Neural progenitor cell (in vitro differentiated cells): ENCODE data around the gene UBE2Q2. TPM values are rescaled to one million over a fixed set of nuclear protein-coding genes. Genes with fewer than 3 reads are reported as not detected.

ENCODE experiments used
- DNase-seq: peaks from one replicate; pipeline ENCODE4 v3.0.0-alpha.2; 2016; ENCODE audit warnings: low spot score
- H2AFZ ChIP-seq: fragments of 200-600 bp; sonication (generic); replicated peaks from 2 replicates; pipeline ENCODE4 v1.6.1; 2016; ENCODE audit warnings: antibody characterized with exemption
- H3F3A ChIP-seq: fragments of 200-600 bp; sonication (generic); 2 replicates; pipeline ENCODE4 v1.6.1; 2016; ENCODE audit warnings: antibody characterized with exemption, low read depth
- H3K27ac ChIP-seq: fragments of 200-600 bp; sonication (generic); 2 replicates; pipeline ENCODE4 v1.5.1; 2016; ENCODE audit warnings: mild to moderate bottlenecking
- H3K27me3 ChIP-seq: fragments of 200-600 bp; sonication (generic); 2 replicates; pipeline ENCODE4 v1.6.1; 2016; ENCODE audit warnings: mild to moderate bottlenecking, moderate library complexity
- H3K36me3 ChIP-seq: fragments of 200-600 bp; sonication (generic); 2 replicates; pipeline ENCODE4 v1.5.1; 2016
- H3K4me1 ChIP-seq: fragments of 200-600 bp; sonication (generic); 2 replicates; pipeline ENCODE4 v1.6.1; 2016; ENCODE audit warnings: mixed run types
- H3K4me2 ChIP-seq: fragments of 200-600 bp; sonication (generic); 2 replicates; pipeline ENCODE4 v1.6.1; 2016
- H3K4me3 ChIP-seq: fragments of 200-600 bp; sonication (generic); 2 replicates; pipeline ENCODE4 v1.5.1; 2016
- H3K79me2 ChIP-seq: fragments of 200-600 bp; sonication (generic); 2 replicates; pipeline ENCODE4 v1.6.1; 2016; ENCODE audit warnings: low read depth
- H3K9ac ChIP-seq: fragments of 200-600 bp; sonication (generic); 2 replicates; pipeline ENCODE4 v1.6.1; 2016
- H3K9me3 ChIP-seq: fragments of 200-600 bp; sonication (generic); 2 replicates; pipeline ENCODE4 v1.5.1; 2016; ENCODE audit warnings: low read depth
- H4K20me1 ChIP-seq: fragments of 200-600 bp; sonication (generic); 2 replicates; pipeline ENCODE4 v1.6.1; 2016; ENCODE audit warnings: low read depth
- H3K27ac Mint-ChIP-seq: 3 replicates; pipeline ENCODE4 v1.8.0; 2021; ENCODE audit warnings: mixed read lengths
- H3K27me3 Mint-ChIP-seq: 2 replicates; pipeline ENCODE4 v1.8.0; 2022; ENCODE audit warnings: low read depth, mild to moderate bottlenecking, inconsistent platforms, moderate library complexity, mixed read lengths; ENCODE audit not compliant: insufficient read depth
- H3K36me3 Mint-ChIP-seq: 3 replicates; pipeline ENCODE4 v1.8.0; 2021; ENCODE audit warnings: mixed read lengths
- H3K4me1 Mint-ChIP-seq: 3 replicates; pipeline ENCODE4 v1.8.0; 2021; ENCODE audit warnings: mixed read lengths
- H3K4me3 Mint-ChIP-seq: 3 replicates; pipeline ENCODE4 v1.8.0; 2021; ENCODE audit warnings: mild to moderate bottlenecking, moderate library complexity, mixed read lengths
- H3K9me3 Mint-ChIP-seq: 3 replicates; pipeline ENCODE4 v1.8.0; 2020; ENCODE audit warnings: mixed read lengths
- CTCF ChIP-seq: fragments of 200-600 bp; sonication (generic); IDR thresholded peaks from 2 replicates; pipeline ENCODE4 v1.5.1; 2017; ENCODE audit warnings: antibody characterized with exemption, mild to moderate bottlenecking
- EZH2 ChIP-seq: fragments of 200-600 bp; sonication (generic); IDR thresholded peaks from 2 replicates; pipeline ENCODE4 v1.6.1; 2017; ENCODE audit warnings: antibody characterized with exemption, mild to moderate bottlenecking, moderate library complexity
- EZH2phosphoT487 ChIP-seq: fragments of 200-600 bp; sonication (generic); IDR thresholded peaks from 2 replicates; pipeline ENCODE4 v1.6.1; 2017; ENCODE audit warnings: antibody characterized with exemption
- total RNA-seq: library from RNA; depleted of rRNA; stranded (reverse); fragments of >200 nt; gene quantifications from 2 replicates; pipeline ENCODE4 v1.2.3, GENCODE V29; 2015; ENCODE audit warnings: low replicate concordance

Gene UBE2Q2
- total RNA-seq, 1 donor from 2014 or later = 25.8 TPM

GRCh38 chr15:75809986-75810750 lies 33.1 kb upstream of the UBE2Q2 start:
- Histone ChIP-seq H3F3A (no peaks in the 10 kb centered on the region), H3K36me3 (no peaks in the 10 kb centered on the region), H3K4me2 (no peak overlapping the region), H3K9ac (no peak overlapping the region), H3K4me3 (no peak overlapping the region), H3K27me3 (no peaks in the 10 kb centered on the region), H3K27ac (no peak overlapping the region), H3K9me3 (no peaks in the 10 kb centered on the region), H4K20me1 (no peaks in the 10 kb centered on the region), H2AFZ (peak overlapping the region; percentile 85), H3K79me2 (no peaks in the 10 kb centered on the region), H3K4me1 (no peaks in the 10 kb centered on the region)
- peak; percentile 57 for DNase-seq
- Mint-ChIP-seq H3K4me3 (no peak overlapping the region), H3K9me3 (no peaks in the 10 kb centered on the region), H3K27me3 (peaks cover 5% of the 10 kb centered on the region), H3K4me1 (no peaks in the 10 kb centered on the region), H3K36me3 (no peaks in the 10 kb centered on the region), H3K27ac (no peak overlapping the region)
- no peak for TF ChIP-seq EZH2
- no peak for TF ChIP-seq EZH2phosphoT487
- TF ChIP-seq CTCF = peak; percentile 69

DNA sequence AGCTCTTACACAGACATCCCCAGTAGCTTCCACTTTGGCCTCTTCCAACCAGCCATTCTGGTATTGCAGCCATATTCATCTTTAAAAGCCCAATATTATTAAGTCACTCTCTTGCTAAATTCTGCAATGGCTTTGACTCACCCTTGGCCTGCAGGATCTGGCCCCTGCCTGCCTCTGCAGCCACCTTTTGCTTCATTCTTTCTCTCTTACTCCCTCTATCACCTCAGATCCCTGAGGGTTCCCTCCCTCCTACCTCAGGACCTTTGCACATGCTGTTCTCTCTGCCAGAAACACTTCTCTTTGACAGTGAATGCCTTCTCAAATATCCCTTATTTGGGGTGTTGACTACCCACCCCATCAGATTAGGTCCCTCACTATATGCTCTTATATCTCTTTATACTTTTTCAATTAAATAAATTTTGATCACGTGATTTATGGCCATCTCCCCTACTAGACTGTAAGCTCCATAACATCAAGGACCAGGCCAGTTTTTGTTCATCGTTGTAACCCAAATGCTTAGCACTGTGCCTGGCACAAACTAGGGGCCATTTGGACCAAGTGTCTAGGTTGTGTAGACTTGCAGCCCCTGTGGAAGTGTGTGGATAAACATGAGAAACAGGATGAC lies 32.3 kb upstream of the UBE2Q2 start:
- Histone ChIP-seq H3K4me2 (no peak overlapping the region), H3K4me1 (no peaks in the 10 kb centered on the region), H3K36me3 (no peaks in the 10 kb centered on the region), H3F3A (no peaks in the 10 kb centered on the region), H4K20me1 (no peaks in the 10 kb centered on the region), H3K27ac (no peak overlapping the region), H3K9ac (no peak overlapping the region), H3K27me3 (no peaks in the 10 kb centered on the region), H3K4me3 (no peak overlapping the region), H3K9me3 (no peaks in the 10 kb centered on the region), H3K79me2 (no peaks in the 10 kb centered on the region), H2AFZ (no peak overlapping the region)
- no peak for TF ChIP-seq EZH2phosphoT487
- TF ChIP-seq CTCF = no peak
- no peak for TF ChIP-seq EZH2
- DNase-seq = no peak
- no peaks in the 10 kb centered on the region for H3K9me3 Mint-ChIP-seq
- no peaks in the 10 kb centered on the region for H3K4me1 Mint-ChIP-seq
- no peaks in the 10 kb centered on the region for H3K36me3 Mint-ChIP-seq
- H3K4me3 Mint-ChIP-seq = no peak overlapping the region
- no peak overlapping the region for H3K27ac Mint-ChIP-seq
- H3K27me3 Mint-ChIP-seq = peaks cover 7% of the 10 kb centered on the region

DNA sequence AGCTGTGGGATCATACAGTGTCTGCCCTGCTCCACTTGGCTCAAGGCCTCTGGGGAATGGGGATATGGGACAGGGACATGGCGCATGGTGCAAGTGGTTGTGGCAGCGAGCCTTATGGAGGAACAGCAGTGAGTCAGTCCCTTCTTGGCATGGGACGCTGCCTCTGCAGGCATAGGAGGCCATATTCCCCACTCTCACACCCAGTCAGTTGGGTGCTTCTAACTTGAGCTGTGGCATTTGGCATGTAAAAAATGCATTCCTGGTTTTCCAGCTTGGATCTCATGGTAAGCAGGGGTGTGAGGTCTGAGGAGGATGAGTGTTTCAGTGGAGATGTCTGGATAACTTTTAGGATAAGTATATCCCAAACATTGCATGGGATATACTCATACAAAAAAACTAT lies 31.6 kb upstream of the UBE2Q2 start:
- Mint-ChIP-seq H3K9me3 (no peaks in the 10 kb centered on the region), H3K4me3 (no peak overlapping the region), H3K27me3 (peaks cover 7% of the 10 kb centered on the region)

More for the DNA sequence above, 31.6 kb upstream of the UBE2Q2 start:
- no peak overlapping the region for H2AFZ ChIP-seq
- no peaks in the 10 kb centered on the region for H3F3A ChIP-seq
- H3K36me3 ChIP-seq = no peaks in the 10 kb centered on the region
- Mint-ChIP-seq H3K4me1 (no peaks in the 10 kb centered on the region), H3K27ac (no peak overlapping the region), H3K36me3 (no peaks in the 10 kb centered on the region)
- no peak overlapping the region for H3K27ac ChIP-seq
- no peaks in the 10 kb centered on the region for H3K4me1 ChIP-seq
- H3K4me2 ChIP-seq = no peak overlapping the region
- H3K27me3 ChIP-seq = no peaks in the 10 kb centered on the region
- H3K9ac ChIP-seq = no peak overlapping the region
- no peak for DNase-seq
- H3K9me3 ChIP-seq = no peaks in the 10 kb centered on the region
- H3K79me2 ChIP-seq = no peaks in the 10 kb centered on the region
- H4K20me1 ChIP-seq = no peaks in the 10 kb centered on the region
- H3K4me3 ChIP-seq = no peak overlapping the region
- TF ChIP-seq CTCF (no peak), EZH2phosphoT487 (no peak), EZH2 (no peak)
